ENCODE measurements around the gene SCFD2.

- TF ChIP-seq PRDM15 (CRISPR knock-in tag; IDR thresholded peaks at IDR 0.05) (no peak), CTCF (IDR thresholded peaks at IDR 0.05) (no peak), E2F5 (CRISPR knock-in tag; IDR thresholded peaks at IDR 0.05) (no peak), ZNF671 (CRISPR knock-in tag; IDR thresholded peaks at IDR 0.05) (no peak), SMAD4 (CRISPR knock-in tag; IDR thresholded peaks at IDR 0.05) (no peak), NR2C2 (CRISPR knock-in tag; IDR thresholded peaks at IDR 0.05) (no peak), ELF4 (CRISPR knock-in tag; IDR thresholded peaks at IDR 0.05; ENCODE audit: low read depth) (no peak), GABPB1 (CRISPR knock-in tag; IDR thresholded peaks at IDR 0.05) (no peak), CREM (CRISPR knock-in tag; IDR thresholded peaks at IDR 0.05) (no peak), MYBL2 (CRISPR knock-in tag; IDR thresholded peaks at IDR 0.05) (no peak), CREB1 (CRISPR knock-in tag; IDR thresholded peaks at IDR 0.05) (no peak), JUN (CRISPR knock-in tag; IDR thresholded peaks at IDR 0.05) (no peak), NR3C1 (CRISPR knock-in tag; conservative IDR thresholded peaks at IDR 0.05; ENCODE audit: low read depth) (no peak), ATF2 (CRISPR knock-in tag; IDR thresholded peaks at IDR 0.05; ENCODE audit: borderline replicate concordance, low read depth) (no peak)
Observed at GRCh38 chr4:53205970-53206369, 159.9 kb downstream of the SCFD2 start.

All from WTC11 (cell line).